K562 (cell line): ENCODE results near the gene INSR. TPM values are rescaled to one million over a fixed set of nuclear protein-coding genes. Genes with fewer than 3 reads are reported as not detected.

Experiments
- ATAC-seq: fragments of 200-7000 bp; cut with Tn5 transposase; 3 replicates; pipeline ENCODE4 v1.9.1; 2020; ENCODE audit warnings: moderate library complexity
- BruUV-seq: library from RNA; stranded (reverse); fragments of 400-500 nt; replicated peaks from 2 replicates; lab custom pipeline; 2021; lab: Mats Ljungman, UMichigan
- CTCF ChIA-PET: fragments of 300-600 bp; formaldehyde crosslinking; extraction: SDS; loops from one replicate; lab custom pipeline; 2021; ENCODE audit warnings: low intra/inter-chr PET ratio; lab: Yijun Ruan, JAX
- POLR2A ChIA-PET: fragments of 300-600, 350-650 bp; sonication (Branson Sonifier 250); formaldehyde crosslinking; extraction: SDS; loops from one replicate; lab custom pipeline; 2021; ENCODE audit warnings: antibody characterized with exemption, inconsistent platforms; lab: Yijun Ruan, JAX
- DNase-seq, 4 experiments: peaks; one replicate each; pipeline versions ENCODE4 v3.0.0 to v3.0.0-alpha.2; 2011 to 2018; ENCODE audit warnings: low spot score in 3 of 4, mixed read lengths in 3 of 4; ENCODE audit errors: extremely low read depth in 1 of 4
- FAIRE-seq: peaks from 2 replicates; lab custom pipeline; 2011; peaks lifted over from hg19 to GRCh38; lab: Jason Lieb, UNC
- H2AFZ ChIP-seq: 2 replicates; pipeline ENCODE4 v1.6.0; 2011; ENCODE audit warnings: low read depth, low read length, control low read depth, inconsistent platforms
- H3K27ac ChIP-seq: fragments of 200-600 bp; 3 replicates; pipeline ENCODE4 v1.8.0; 2011; ENCODE audit warnings: low read depth, mild to moderate bottlenecking, control low read depth, inconsistent platforms, low read length, moderate library complexity, mixed read lengths; ENCODE audit errors: extremely low read depth
- H3K27me3 ChIP-seq, 2 experiments: fragments of 300-600 bp in 1 of 2; 2 replicates in 1 of 2; 3 replicates in 1 of 2; pipeline versions ENCODE4 v1.6.0 to v1.8.0; 2011; ENCODE audit warnings: inconsistent platforms in 2 of 2, low read length in 2 of 2, mild to moderate bottlenecking in 1 of 2, mixed read lengths in 1 of 2, moderate library complexity in 1 of 2; ENCODE audit not compliant: control insufficient read depth in 2 of 2, insufficient read depth in 2 of 2
- H3K36me3 ChIP-seq: fragments of 300-600 bp; 3 replicates; pipeline ENCODE4 v1.8.0; 2011; ENCODE audit warnings: mild to moderate bottlenecking, low read length, inconsistent platforms; ENCODE audit not compliant: control insufficient read depth, insufficient read depth
- H3K4me1 ChIP-seq, 2 experiments: fragments of 200-600 bp in 1 of 2; replicated peaks in 1 of 2; 2 replicates in 1 of 2; 3 replicates in 1 of 2; pipeline versions ENCODE4 v1.5.1 to v1.8.0; 2011; ENCODE audit warnings: inconsistent platforms in 2 of 2, low read length in 2 of 2, mild to moderate bottlenecking in 1 of 2, mixed read lengths in 1 of 2, moderate library complexity in 1 of 2; ENCODE audit not compliant: control insufficient read depth in 2 of 2, insufficient read depth in 2 of 2
- H3K4me2 ChIP-seq: 2 replicates; pipeline ENCODE4 v1.6.1; 2011; ENCODE audit warnings: low read length, control low read depth, inconsistent platforms, mixed read lengths; ENCODE audit not compliant: insufficient read depth
- H3K4me3 ChIP-seq: fragments of 200-600 bp; sonication (generic), shearing (Covaris generic); 2 replicates; pipeline ENCODE4 v1.5.1; 2016; ENCODE audit warnings: control low read depth, inconsistent platforms
- H3K79me2 ChIP-seq: fragments of 200-600 bp; 3 replicates; pipeline ENCODE4 v1.8.0; 2011; ENCODE audit warnings: low read length, inconsistent platforms; ENCODE audit not compliant: control insufficient read depth, insufficient read depth
- H3K9ac ChIP-seq, 2 experiments: 2 replicates each; pipeline versions ENCODE4 v1.6.0 to v1.6.1; 2011; ENCODE audit warnings: low read depth in 2 of 2, low read length in 2 of 2, control low read depth in 1 of 2, inconsistent platforms in 1 of 2, mild to moderate bottlenecking in 1 of 2, mixed read lengths in 1 of 2; ENCODE audit not compliant: insufficient read depth in 1 of 2
- H3K9me1 ChIP-seq: one replicate; pipeline ENCODE4 v1.6.0; 2011; ENCODE audit warnings: inconsistent platforms, mild to moderate bottlenecking, low read length, moderate library complexity; ENCODE audit not compliant: control insufficient read depth, insufficient read depth
- H3K9me3 ChIP-seq: replicated peaks from 2 replicates; pipeline ENCODE4 v1.5.1; 2011; ENCODE audit warnings: low read depth, low read length, inconsistent platforms; ENCODE audit not compliant: control insufficient read depth, insufficient read depth
- H4K20me1 ChIP-seq: replicated peaks from 2 replicates; pipeline ENCODE4 v1.6.1; 2011; ENCODE audit warnings: low read length, inconsistent platforms, mixed read lengths; ENCODE audit not compliant: control insufficient read depth, insufficient read depth
- EP400 ChIP-seq: fragments of 450-650 bp; IDR thresholded peaks from 2 replicates; pipeline ENCODE4 v1.6.1; 2017; ENCODE audit warnings: antibody characterized with exemption, mild to moderate bottlenecking, moderate library complexity
- HMGXB4 ChIP-seq: sonication (generic); formaldehyde crosslinking; IDR thresholded peaks from 2 replicates; pipeline ENCODE4 v1.8.1; 2023; ENCODE audit warnings: mild to moderate bottlenecking, missing genetic modification reagents
- NR4A1 ChIP-seq, 2 experiments: fragments of 250-450 bp in 1 of 2; fragments of 450-650 bp in 1 of 2; sonication (Bioruptor Pico) in 1 of 2; IDR thresholded peaks; 2 replicates each; pipeline versions ENCODE4 v1.4.0 to v1.6.1; 2016 to 2020; ENCODE audit warnings: mild to moderate bottlenecking in 2 of 2, missing compliant biosample characterization in 1 of 2, missing genetic modification characterization in 1 of 2, moderate library complexity in 1 of 2
- OTX1 ChIP-seq: fragments of 450-650 bp; formaldehyde crosslinking; IDR thresholded peaks from 2 replicates; pipeline ENCODE4 v1.4.0; 2022; ENCODE audit warnings: mild to moderate bottlenecking
- PHB2 ChIP-seq: fragments of 450-650 bp; IDR thresholded peaks from 2 replicates; pipeline ENCODE4 v1.6.1; 2017; ENCODE audit warnings: low read depth
- RB1 ChIP-seq: fragments of 450-650 bp; IDR thresholded peaks from 2 replicates; pipeline ENCODE4 v1.6.1; 2017; ENCODE audit warnings: low read depth, mild to moderate bottlenecking
- SMARCC2 ChIP-seq: fragments of 450-650 bp; IDR thresholded peaks from 2 replicates; pipeline ENCODE4 v1.6.1; 2017; ENCODE audit warnings: antibody characterized with exemption, moderate library complexity, mild to moderate bottlenecking, low read depth
- SRSF1 ChIP-seq: fragments of 200-400 bp; formaldehyde crosslinking; IDR thresholded peaks from 2 replicates; pipeline ENCODE4 v1.6.1; 2017; ENCODE audit warnings: mild to moderate bottlenecking, low read depth, low read length, moderate library complexity
- ZNF280B ChIP-seq: fragments of 250-450 bp; sonication (Bioruptor Pico); IDR thresholded peaks from 2 replicates; pipeline ENCODE4 v1.5.1; 2021; ENCODE audit warnings: mild to moderate bottlenecking
- WGBS: fragments of 100-300 bp; shearing (Covaris generic); methylation state at CpG from one replicate; pipeline ENCODE4 v1.1.6; 2016; ENCODE audit warnings: low coverage, mixed read lengths; ENCODE audit not compliant: insufficient coverage; ENCODE audit errors: missing lambda C conversion rate; 5-methylcytosine and 5-hydroxymethylcytosine counted together
- in situ Hi-C: fragments of 300-500 bp; cut with MboI; formaldehyde crosslinking; loops from 4 replicates; pipeline ENCODE4 v1.15.0; 2018; ENCODE audit warnings: inconsistent platforms, mixed read lengths
- intact Hi-C: fragments of 100-400 bp; cut with micrococcal nuclease; formaldehyde crosslinking; loops from 2 replicates; pipeline ENCODE4 v1.14.2; 2022
- polyA plus RNA-seq, 8 experiments: library from polyadenylated mRNA; depleted of rRNA in 4 of 8; stranded (reverse) in 5 of 8; unstranded in 3 of 8; fragments of >200 nt; fragmentation: Nextera tagmentation in 2 of 8; fragmentation: Illumina TruSeq in 1 of 8; extraction: Ambion mirVana in 2 of 8; extraction: Trizol in 1 of 8; gene quantifications; 2 replicates each; pipeline versions ENCODE4 v1.2.1 to v1.2.3, GENCODE V29; 2011 to 2014; ENCODE audit warnings: inconsistent platforms in 1 of 8, missing spikeins in 1 of 8
- total RNA-seq, 7 experiments: library from RNA; depleted of rRNA in 6 of 7; stranded (reverse); fragments of >200 nt in 6 of 7; fragmentation: Illumina TruSeq in 2 of 7; extraction: Trizol in 2 of 7; gene quantifications; 2 replicates each; pipeline versions ENCODE4 v1.2.1 to v1.2.3, GENCODE V29; 2011 to 2021; ENCODE audit warnings: low replicate concordance in 1 of 7
- TF ChIP-seq, protein P1 (sequence below): fragments of 450-650 bp; IDR thresholded peaks from 2 replicates; pipeline ENCODE4 v1.7.1; 2018; ENCODE audit warnings: mild to moderate bottlenecking, low read depth; ENCODE audit not compliant: partially characterized antibody
- TF ChIP-seq, protein P2 (sequence below): fragments of 250-450 bp; sonication (Bioruptor Pico); IDR thresholded peaks from 2 replicates; pipeline ENCODE4 v1.8.0; 2021; ENCODE audit warnings: moderate library complexity, mild to moderate bottlenecking, inconsistent platforms
- TF ChIP-seq, protein P3 (sequence below): IDR thresholded peaks from 2 replicates; pipeline ENCODE4 v1.6.1; 2011; ENCODE audit not compliant: insufficient read length; ENCODE audit errors: extremely low read depth

The INSR gene
- total and polyA plus RNA-seq, 9 of the 15 experiments (the other 6 are each of a cell fraction or from before 2014, with no cell fraction given) = 0.04 to 0.88 (median 0.41) TPM

DNA sequence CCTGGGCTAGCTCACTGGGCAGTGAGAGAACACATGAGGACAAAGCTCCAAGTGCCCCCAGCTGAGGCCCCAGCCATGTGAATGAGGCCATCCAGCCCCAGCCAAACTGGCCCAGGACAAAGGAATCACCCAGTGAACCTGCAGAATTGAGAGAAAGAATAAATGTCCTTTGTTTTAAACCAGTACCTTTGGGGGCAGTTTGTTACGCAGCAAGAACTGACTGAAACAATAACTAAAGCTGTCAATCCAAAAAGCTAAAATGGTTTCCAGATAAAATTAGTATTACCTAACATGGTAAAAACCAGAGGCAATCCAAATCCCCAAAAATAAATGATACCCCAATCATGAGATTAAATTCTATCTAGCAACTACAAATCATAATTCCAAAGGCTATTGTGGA is 155.1 kb downstream of the INSR start:
- H3K27ac ChIP-seq = no peak overlapping the region
- no TSS peak for BruUV-seq
- no peak overlapping the region for H3K4me2 ChIP-seq
- in situ Hi-C loops = no loop called here
- no peak for FAIRE-seq
- WGBS = no CpG with 5 or more reads among the region's 1 CpG
- H3K9me3 ChIP-seq = no peaks in the 10 kb centered on the region
- H3K79me2 ChIP-seq = no peaks in the 10 kb centered on the region
- no peak for DNase-seq
- H4K20me1 ChIP-seq = no peaks in the 10 kb centered on the region
- intact Hi-C loops = no loop called here
- H3K27me3 ChIP-seq = peaks cover 0 to 8% of the 10 kb centered on the region in 2 experiments; a peak in 2 of 5 replicates
- ATAC-seq = no peak
- no peaks in the 10 kb centered on the region for H3K9me1 ChIP-seq
- H3K9ac ChIP-seq = no peak overlapping the region
- POLR2A ChIA-PET = no interaction called here
- 0 out of 5 replicates have a peak, but pooled peaks cover 0 to 3% of the 10 kb centered on the region in 2 experiments for H3K4me1 ChIP-seq
- H2AFZ ChIP-seq = no peak overlapping the region
- no peak overlapping the region for H3K4me3 ChIP-seq
- CTCF ChIA-PET = no interaction called here
- H3K36me3 ChIP-seq = no peaks in the 10 kb centered on the region
- TF ChIP-seq, protein P1, sequence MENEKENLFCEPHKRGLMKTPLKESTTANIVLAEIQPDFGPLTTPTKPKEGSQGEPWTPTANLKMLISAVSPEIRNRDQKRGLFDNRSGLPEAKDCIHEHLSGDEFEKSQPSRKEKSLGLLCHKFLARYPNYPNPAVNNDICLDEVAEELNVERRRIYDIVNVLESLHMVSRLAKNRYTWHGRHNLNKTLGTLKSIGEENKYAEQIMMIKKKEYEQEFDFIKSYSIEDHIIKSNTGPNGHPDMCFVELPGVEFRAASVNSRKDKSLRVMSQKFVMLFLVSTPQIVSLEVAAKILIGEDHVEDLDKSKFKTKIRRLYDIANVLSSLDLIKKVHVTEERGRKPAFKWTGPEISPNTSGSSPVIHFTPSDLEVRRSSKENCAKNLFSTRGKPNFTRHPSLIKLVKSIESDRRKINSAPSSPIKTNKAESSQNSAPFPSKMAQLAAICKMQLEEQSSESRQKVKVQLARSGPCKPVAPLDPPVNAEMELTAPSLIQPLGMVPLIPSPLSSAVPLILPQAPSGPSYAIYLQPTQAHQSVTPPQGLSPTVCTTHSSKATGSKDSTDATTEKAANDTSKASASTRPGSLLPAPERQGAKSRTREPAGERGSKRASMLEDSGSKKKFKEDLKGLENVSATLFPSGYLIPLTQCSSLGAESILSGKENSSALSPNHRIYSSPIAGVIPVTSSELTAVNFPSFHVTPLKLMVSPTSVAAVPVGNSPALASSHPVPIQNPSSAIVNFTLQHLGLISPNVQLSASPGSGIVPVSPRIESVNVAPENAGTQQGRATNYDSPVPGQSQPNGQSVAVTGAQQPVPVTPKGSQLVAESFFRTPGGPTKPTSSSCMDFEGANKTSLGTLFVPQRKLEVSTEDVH = no peak
- no peak for TF ChIP-seq SMARCC2
- no peak for TF ChIP-seq ZNF280B (CRISPR knock-in tag)
- TF ChIP-seq EP400 = no peak
- TF ChIP-seq SRSF1 = no peak
- TF ChIP-seq OTX1 (CRISPR knock-in tag) = no peak
- TF ChIP-seq RB1 = no peak
- TF ChIP-seq, protein P2, sequence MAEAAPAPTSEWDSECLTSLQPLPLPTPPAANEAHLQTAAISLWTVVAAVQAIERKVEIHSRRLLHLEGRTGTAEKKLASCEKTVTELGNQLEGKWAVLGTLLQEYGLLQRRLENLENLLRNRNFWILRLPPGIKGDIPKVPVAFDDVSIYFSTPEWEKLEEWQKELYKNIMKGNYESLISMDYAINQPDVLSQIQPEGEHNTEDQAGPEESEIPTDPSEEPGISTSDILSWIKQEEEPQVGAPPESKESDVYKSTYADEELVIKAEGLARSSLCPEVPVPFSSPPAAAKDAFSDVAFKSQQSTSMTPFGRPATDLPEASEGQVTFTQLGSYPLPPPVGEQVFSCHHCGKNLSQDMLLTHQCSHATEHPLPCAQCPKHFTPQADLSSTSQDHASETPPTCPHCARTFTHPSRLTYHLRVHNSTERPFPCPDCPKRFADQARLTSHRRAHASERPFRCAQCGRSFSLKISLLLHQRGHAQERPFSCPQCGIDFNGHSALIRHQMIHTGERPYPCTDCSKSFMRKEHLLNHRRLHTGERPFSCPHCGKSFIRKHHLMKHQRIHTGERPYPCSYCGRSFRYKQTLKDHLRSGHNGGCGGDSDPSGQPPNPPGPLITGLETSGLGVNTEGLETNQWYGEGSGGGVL (CRISPR knock-in tag) = no peak
- TF ChIP-seq NR4A1 (CRISPR knock-in tag; IDR thresholded peaks at IDR 0.05) = no peak
- TF ChIP-seq NR4A1 (tag; IDR thresholded peaks at IDR 0.05) = no peak
- no peak for TF ChIP-seq PHB2
- TF ChIP-seq HMGXB4 (CRISPR knock-in tag) = no peak
- TF ChIP-seq, protein P3, sequence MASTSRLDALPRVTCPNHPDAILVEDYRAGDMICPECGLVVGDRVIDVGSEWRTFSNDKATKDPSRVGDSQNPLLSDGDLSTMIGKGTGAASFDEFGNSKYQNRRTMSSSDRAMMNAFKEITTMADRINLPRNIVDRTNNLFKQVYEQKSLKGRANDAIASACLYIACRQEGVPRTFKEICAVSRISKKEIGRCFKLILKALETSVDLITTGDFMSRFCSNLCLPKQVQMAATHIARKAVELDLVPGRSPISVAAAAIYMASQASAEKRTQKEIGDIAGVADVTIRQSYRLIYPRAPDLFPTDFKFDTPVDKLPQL = no peak
